K562 (cell line): Measurements from ENCODE around the gene POR. TPM values are rescaled to one million over a fixed set of nuclear protein-coding genes. Genes with fewer than 3 reads are reported as not detected.

Source experiments
- ATAC-seq: fragments of 200-7000 bp; cut with Tn5 transposase; 3 replicates; pipeline ENCODE4 v1.9.1; 2020; ENCODE audit warnings: moderate library complexity
- BruUV-seq: library from RNA; stranded (reverse); fragments of 400-500 nt; replicated peaks from 2 replicates; lab custom pipeline; 2021; lab: Mats Ljungman, UMichigan
- CTCF ChIA-PET: fragments of 300-600 bp; formaldehyde crosslinking; extraction: SDS; loops from one replicate; lab custom pipeline; 2021; ENCODE audit warnings: low intra/inter-chr PET ratio; lab: Yijun Ruan, JAX
- POLR2A ChIA-PET: fragments of 300-600, 350-650 bp; sonication (Branson Sonifier 250); formaldehyde crosslinking; extraction: SDS; loops from one replicate; lab custom pipeline; 2021; ENCODE audit warnings: antibody characterized with exemption, inconsistent platforms; lab: Yijun Ruan, JAX
- DNase-seq, 4 experiments: peaks; one replicate each; pipeline versions ENCODE4 v3.0.0 to v3.0.0-alpha.2; 2011 to 2018; ENCODE audit warnings: low spot score in 3 of 4, mixed read lengths in 3 of 4; ENCODE audit errors: extremely low read depth in 1 of 4
- FAIRE-seq: peaks from 2 replicates; lab custom pipeline; 2011; peaks lifted over from hg19 to GRCh38; lab: Jason Lieb, UNC
- H2AFZ ChIP-seq: 2 replicates; pipeline ENCODE4 v1.6.0; 2011; ENCODE audit warnings: low read depth, low read length, control low read depth, inconsistent platforms
- H3K27ac ChIP-seq: fragments of 200-600 bp; 3 replicates; pipeline ENCODE4 v1.8.0; 2011; ENCODE audit warnings: low read depth, mild to moderate bottlenecking, control low read depth, inconsistent platforms, low read length, moderate library complexity, mixed read lengths; ENCODE audit errors: extremely low read depth
- H3K27me3 ChIP-seq, 2 experiments: fragments of 300-600 bp in 1 of 2; 2 replicates in 1 of 2; 3 replicates in 1 of 2; pipeline versions ENCODE4 v1.6.0 to v1.8.0; 2011; ENCODE audit warnings: inconsistent platforms in 2 of 2, low read length in 2 of 2, mild to moderate bottlenecking in 1 of 2, mixed read lengths in 1 of 2, moderate library complexity in 1 of 2; ENCODE audit not compliant: control insufficient read depth in 2 of 2, insufficient read depth in 2 of 2
- H3K36me3 ChIP-seq: fragments of 300-600 bp; 3 replicates; pipeline ENCODE4 v1.8.0; 2011; ENCODE audit warnings: mild to moderate bottlenecking, low read length, inconsistent platforms; ENCODE audit not compliant: control insufficient read depth, insufficient read depth
- H3K4me1 ChIP-seq, 2 experiments: fragments of 200-600 bp in 1 of 2; replicated peaks in 1 of 2; 2 replicates in 1 of 2; 3 replicates in 1 of 2; pipeline versions ENCODE4 v1.5.1 to v1.8.0; 2011; ENCODE audit warnings: inconsistent platforms in 2 of 2, low read length in 2 of 2, mild to moderate bottlenecking in 1 of 2, mixed read lengths in 1 of 2, moderate library complexity in 1 of 2; ENCODE audit not compliant: control insufficient read depth in 2 of 2, insufficient read depth in 2 of 2
- H3K4me2 ChIP-seq: 2 replicates; pipeline ENCODE4 v1.6.1; 2011; ENCODE audit warnings: low read length, control low read depth, inconsistent platforms, mixed read lengths; ENCODE audit not compliant: insufficient read depth
- H3K4me3 ChIP-seq: fragments of 200-600 bp; sonication (generic), shearing (Covaris generic); 2 replicates; pipeline ENCODE4 v1.5.1; 2016; ENCODE audit warnings: control low read depth, inconsistent platforms
- H3K79me2 ChIP-seq: fragments of 200-600 bp; 3 replicates; pipeline ENCODE4 v1.8.0; 2011; ENCODE audit warnings: low read length, inconsistent platforms; ENCODE audit not compliant: control insufficient read depth, insufficient read depth
- H3K9ac ChIP-seq, 2 experiments: 2 replicates each; pipeline versions ENCODE4 v1.6.0 to v1.6.1; 2011; ENCODE audit warnings: low read depth in 2 of 2, low read length in 2 of 2, control low read depth in 1 of 2, inconsistent platforms in 1 of 2, mild to moderate bottlenecking in 1 of 2, mixed read lengths in 1 of 2; ENCODE audit not compliant: insufficient read depth in 1 of 2
- H3K9me1 ChIP-seq: one replicate; pipeline ENCODE4 v1.6.0; 2011; ENCODE audit warnings: inconsistent platforms, mild to moderate bottlenecking, low read length, moderate library complexity; ENCODE audit not compliant: control insufficient read depth, insufficient read depth
- H3K9me3 ChIP-seq: replicated peaks from 2 replicates; pipeline ENCODE4 v1.5.1; 2011; ENCODE audit warnings: low read depth, low read length, inconsistent platforms; ENCODE audit not compliant: control insufficient read depth, insufficient read depth
- H4K20me1 ChIP-seq: replicated peaks from 2 replicates; pipeline ENCODE4 v1.6.1; 2011; ENCODE audit warnings: low read length, inconsistent platforms, mixed read lengths; ENCODE audit not compliant: control insufficient read depth, insufficient read depth
- ELK3 ChIP-seq: fragments of 450-650 bp; formaldehyde crosslinking; IDR thresholded peaks from 2 replicates; pipeline ENCODE4 v1.4.0; 2020; ENCODE audit warnings: mild to moderate bottlenecking
- ESRRB ChIP-seq: fragments of 250-450 bp; sonication (Bioruptor Pico); IDR thresholded peaks from 2 replicates; pipeline ENCODE4 v1.5.0; 2020; ENCODE audit warnings: mild to moderate bottlenecking, moderate library complexity, borderline replicate concordance
- REST ChIP-seq, 2 experiments: fragments of 450-650 bp; formaldehyde crosslinking in 1 of 2; IDR thresholded peaks; 2 replicates each; pipeline versions ENCODE4 v1.4.0 to v1.6.1; 2014 to 2020; ENCODE audit warnings: mild to moderate bottlenecking in 2 of 2, borderline replicate concordance in 1 of 2, low read depth in 1 of 2
- SPI1 ChIP-seq: IDR thresholded peaks from 2 replicates; pipeline ENCODE4 v1.6.1; 2011; ENCODE audit warnings: low read depth, low read length, control low read depth, borderline replicate concordance
- TOE1 ChIP-seq, 2 experiments: fragments of 450-650 bp in 1 of 2; sonication (generic) in 1 of 2; formaldehyde crosslinking in 1 of 2; IDR thresholded peaks; 2 replicates each; pipeline versions ENCODE4 v1.7.1 to v1.8.0; 2016 to 2022; ENCODE audit warnings: borderline replicate concordance in 2 of 2, mild to moderate bottlenecking in 2 of 2, antibody characterized with exemption in 1 of 2, inconsistent platforms in 1 of 2, low read depth in 1 of 2, missing genetic modification reagents in 1 of 2, moderate library complexity in 1 of 2
- ZBTB34 ChIP-seq: fragments of 250-450 bp; sonication (Bioruptor Pico); IDR thresholded peaks from 2 replicates; pipeline ENCODE4 v1.8.0; 2021; ENCODE audit warnings: mild to moderate bottlenecking, moderate library complexity
- WGBS: fragments of 100-300 bp; shearing (Covaris generic); methylation state at CpG from one replicate; pipeline ENCODE4 v1.1.6; 2016; ENCODE audit warnings: low coverage, mixed read lengths; ENCODE audit not compliant: insufficient coverage; ENCODE audit errors: missing lambda C conversion rate; 5-methylcytosine and 5-hydroxymethylcytosine counted together
- in situ Hi-C: fragments of 300-500 bp; cut with MboI; formaldehyde crosslinking; loops from 4 replicates; pipeline ENCODE4 v1.15.0; 2018; ENCODE audit warnings: inconsistent platforms, mixed read lengths
- intact Hi-C: fragments of 100-400 bp; cut with micrococcal nuclease; formaldehyde crosslinking; loops from 2 replicates; pipeline ENCODE4 v1.14.2; 2022
- polyA plus RNA-seq, 8 experiments: library from polyadenylated mRNA; depleted of rRNA in 4 of 8; stranded (reverse) in 5 of 8; unstranded in 3 of 8; fragments of >200 nt; fragmentation: Nextera tagmentation in 2 of 8; fragmentation: Illumina TruSeq in 1 of 8; extraction: Ambion mirVana in 2 of 8; extraction: Trizol in 1 of 8; gene quantifications; 2 replicates each; pipeline versions ENCODE4 v1.2.1 to v1.2.3, GENCODE V29; 2011 to 2014; ENCODE audit warnings: inconsistent platforms in 1 of 8, missing spikeins in 1 of 8
- total RNA-seq, 7 experiments: library from RNA; depleted of rRNA in 6 of 7; stranded (reverse); fragments of >200 nt in 6 of 7; fragmentation: Illumina TruSeq in 2 of 7; extraction: Trizol in 2 of 7; gene quantifications; 2 replicates each; pipeline versions ENCODE4 v1.2.1 to v1.2.3, GENCODE V29; 2011 to 2021; ENCODE audit warnings: low replicate concordance in 1 of 7

POR gene
- total and polyA plus RNA-seq, 9 of the 15 experiments (the other 6 are each of a cell fraction or from before 2014, with no cell fraction given) = 4.7 to 142 (median 40.8) TPM

- H3K9me1 ChIP-seq = no peaks in the 10 kb centered on the region
- no peaks in the 10 kb centered on the region for H3K27me3 ChIP-seq
- H3K4me3 ChIP-seq = no peak overlapping the region
- H3K9ac ChIP-seq = peak overlapping the region in 1 of 2 experiments; percentile 69; a peak in 1 of 4 replicates
- ChIA-PET CTCF (interaction anchor here (0.5 to 4.3 kb wide), 2 partner anchors 118 to 156 kb away, joined by 4 to 95 read pairs; no protein-coding TSS in a partner anchor), POLR2A (interaction anchor here (1.1 to 1.3 kb wide), 2 partner anchors 17 to 29 kb away, joined by 3 read pairs; no protein-coding TSS in a partner anchor)
- no peaks in the 10 kb centered on the region for H4K20me1 ChIP-seq
- ATAC-seq (peak; percentile 81), FAIRE-seq (no peak), DNase-seq (peak in 1 of 4 experiments; percentile 36)
- H3K4me2 ChIP-seq = no peak overlapping the region
- intact Hi-C loops = loop anchor here (5.0 kb wide), 1 partner anchor 76 kb away; no protein-coding TSS in a partner anchor
- H3K79me2 ChIP-seq = no peaks in the 10 kb centered on the region
- H3K27ac ChIP-seq = no peak overlapping the region
- peaks cover 0 to 4% of the 10 kb centered on the region in 2 experiments; a peak in 2 of 5 replicates for H3K4me1 ChIP-seq
- BruUV-seq = no TSS peak
- 17% methylated on average over 4 of the region's 4 CpGs for WGBS
- no peaks in the 10 kb centered on the region for H3K9me3 ChIP-seq
- peaks cover 37% of the 10 kb centered on the region for H3K36me3 ChIP-seq
- in situ Hi-C loops = loop anchor here (5.0 to 25.0 kb wide), 2 partner anchors 156 to 586 kb away; no protein-coding TSS in a partner anchor
- peak overlapping the region; percentile 20; the same call in 1 of the 2 replicates for H2AFZ ChIP-seq
- peak; percentile 95 for TF ChIP-seq SPI1
- TF ChIP-seq ELK3 = no peak
- peak; percentile 40; the same call in 1 of the 2 replicates for TF ChIP-seq REST (IDR thresholded peaks at IDR 0.05; ENCODE audit: borderline replicate concordance)
- TF ChIP-seq REST (CRISPR knock-in tag; IDR thresholded peaks at IDR 0.05; ENCODE audit: low read depth) = no peak
- no peak for TF ChIP-seq ESRRB
- TF ChIP-seq ZBTB34 (CRISPR knock-in tag) = no peak
- TF ChIP-seq TOE1 (IDR thresholded peaks at IDR 0.05; ENCODE audit: borderline replicate concordance) = 0 out of 2 replicates have a peak, but pooled peaks have one; percentile 40
- TF ChIP-seq TOE1 (CRISPR knock-in tag; IDR thresholded peaks at IDR 0.05; ENCODE audit: borderline replicate concordance, low read depth) = no peak
Observed at GRCh38 chr7:76023002-76023401, 108.0 kb downstream of the POR start.
